ENCODE data around the gene ERFE. TPM values are rescaled to one million over a fixed set of nuclear protein-coding genes. Genes with fewer than 3 reads are reported as not detected.

Gene ERFE
- total RNA-seq, 2 experiments from 2014 or later, result not detected

- no peak for DNase-seq
- Mint-ChIP-seq H3K4me1 (ENCODE audit: low read depth) (peaks cover 41% of the 10 kb centered on the region), H3K27me3 (no peaks in the 10 kb centered on the region), H3K4me3 (peak overlapping the region; percentile 73), H3K36me3 (peaks cover 5% of the 10 kb centered on the region), H3K27ac (peak overlapping the region; percentile 84), H3K9me3 (no peaks in the 10 kb centered on the region)
- ChIA-PET CTCF (no interaction called here), POLR2A (interaction anchor here (1.0 kb wide), 1 partner anchor 84 kb away, joined by 4 read pairs; the partner anchor contains the start of gene PER2)
- intact Hi-C loops (cut with micrococcal nuclease), result loop anchor here (2.0 to 10.0 kb wide), 2 partner anchors 85 to 139 kb away; partner anchors contain the start of genes PER2 and SCLY
Measured at GRCh38 chr2:238203973-238204683, 45.4 kb downstream of the ERFE start.

- peaks cover 2% of the 10 kb centered on the region for H3K36me3 Mint-ChIP-seq
- no peak for DNase-seq
- no peaks in the 10 kb centered on the region for H3K9me3 Mint-ChIP-seq
- ChIA-PET POLR2A (no interaction called here), CTCF (interaction anchor here (0.7 kb wide), 1 partner anchor 56 kb away, joined by 3 read pairs; no protein-coding TSS in a partner anchor)
- peaks cover 15% of the 10 kb centered on the region for H3K4me1 Mint-ChIP-seq (ENCODE audit: low read depth)
- intact Hi-C loops (cut with micrococcal nuclease), result loop anchor here (10.0 kb wide), 1 partner anchor 142 kb away; the partner anchor contains the start of gene SCLY
- H3K27me3 Mint-ChIP-seq, result no peaks in the 10 kb centered on the region
- no peak overlapping the region for H3K4me3 Mint-ChIP-seq
- no peak overlapping the region for H3K27ac Mint-ChIP-seq
Measured at GRCh38 chr2:238207006-238207405, 48.2 kb downstream of the ERFE start.

- H3K27me3 Mint-ChIP-seq, result peaks cover 6% of the 10 kb centered on the region
- no peaks in the 10 kb centered on the region for H3K4me1 Mint-ChIP-seq (ENCODE audit: low read depth)
- no peak overlapping the region for H3K27ac Mint-ChIP-seq
- ChIA-PET POLR2A (no interaction called here), CTCF (interaction anchor here (0.9 kb wide), 1 partner anchor 48 kb away, joined by 5 read pairs; no protein-coding TSS in a partner anchor)
- intact Hi-C loops (cut with micrococcal nuclease), result no loop called here
- DNase-seq, result no peak
- no peaks in the 10 kb centered on the region for H3K9me3 Mint-ChIP-seq
- H3K36me3 Mint-ChIP-seq, result no peaks in the 10 kb centered on the region
- no peak overlapping the region for H3K4me3 Mint-ChIP-seq
Measured at GRCh38 chr2:238216651-238217184, 57.9 kb downstream of the ERFE start.

Other genes with a start within 250 kb of the ERFE start
- gene UBE2F, start 192.0 kb upstream of the ERFE start, total RNA-seq, result 10 to 100 TPM; 50.7 to 52.9 TPM
- 10 to 100 TPM; 47.9 to 51.8 TPM for gene SCLY, start 98.0 kb upstream of the ERFE start, total RNA-seq
- under 1 TPM; 0.12 to 0.14 TPM for gene ESPNL, start 58.6 kb upstream of the ERFE start, total RNA-seq
- gene KLHL30, start 20.3 kb upstream of the ERFE start, total RNA-seq, result not detected
- gene ILKAP, start 44.7 kb downstream of the ERFE start, total RNA-seq, result 10 to 100 TPM; 46.7 to 50.2 TPM
- gene HES6, start 81.1 kb downstream of the ERFE start, total RNA-seq, result 1 to 10 TPM; 3.1 to 3.3 TPM
- 1 to 10 TPM; 5.5 to 7.2 TPM for gene PER2, start 129.6 kb downstream of the ERFE start, total RNA-seq
- 1 to 10 TPM; 8.0 to 9.3 TPM for gene TRAF3IP1, start 161.5 kb downstream of the ERFE start, total RNA-seq